HepG2 (cell line): ENCODE measurements around the gene ATP2B2.

Experiments used
- POLR2A ChIP-seq, 2 experiments: IDR thresholded peaks; 2 replicates each; pipeline ENCODE4 v1.6.1; 2011; ENCODE audit warnings: low read depth in 2 of 2, low read length in 2 of 2, mild to moderate bottlenecking in 1 of 2, moderate library complexity in 1 of 2; ENCODE audit not compliant: insufficient read depth in 1 of 2
- TBP ChIP-seq: sonication (generic); formaldehyde crosslinking; IDR thresholded peaks from 2 replicates; pipeline ENCODE4 v1.5.0; 2020; ENCODE audit warnings: missing genetic modification reagents
- ZBTB21 ChIP-seq: sonication (generic); formaldehyde crosslinking; IDR thresholded peaks from 2 replicates; pipeline ENCODE4 v1.4.0; 2020; ENCODE audit warnings: missing genetic modification reagents
- ZBTB26 ChIP-seq: IDR thresholded peaks from 2 replicates; pipeline ENCODE4 v1.6.1; 2016; ENCODE audit warnings: missing compliant biosample characterization, missing genetic modification reagents, borderline replicate concordance

- no peak for TF ChIP-seq TBP (CRISPR knock-in tag)
- TF ChIP-seq POLR2A (IDR thresholded peaks at IDR 0.05; ENCODE audit: insufficient read depth in 1 of 2, low read depth in 2 of 2, low read length in 2 of 2), result no peak
- TF ChIP-seq ZBTB21 (CRISPR knock-in tag), result no peak
- no peak for TF ChIP-seq ZBTB26
Observed at GRCh38 chr3:10447527-10448260, 57.7 kb downstream of the ATP2B2 start.
